Liver (tissue), 9 donors: ENCODE measurements around the gene HNRNPA0. TPM values are rescaled to one million over a fixed set of nuclear protein-coding genes. Genes with fewer than 3 reads are reported as not detected.
A peak's percentile ranks its signal among the peaks of the same experiment; 100 is the strongest.

Experiments
- DNase-seq: peaks from one replicate; pipeline ENCODE4 v3.0.0-alpha.2; 2017; ENCODE audit warnings: low spot score
- H3K27ac ChIP-seq, 2 donors: one replicate each; pipeline ENCODE4 v1.7.0; 2013; ENCODE audit warnings: inconsistent platforms in 2 of 2, low read length in 2 of 2, control low read depth in 1 of 2, low read depth in 1 of 2, mild to moderate bottlenecking in 1 of 2
- H3K27me3 ChIP-seq, 4 donors: one replicate each; pipeline versions ENCODE4 v1.6.1 to v1.7.0; 2013; ENCODE audit warnings: low read length in 3 of 4, inconsistent platforms in 1 of 4, mild to moderate bottlenecking in 1 of 4, moderate library complexity in 1 of 4; ENCODE audit not compliant: control insufficient read depth in 4 of 4, insufficient read depth in 4 of 4
- H3K36me3 ChIP-seq, 4 donors: one replicate each; pipeline versions ENCODE4 v1.6.1 to v1.7.0; 2013; ENCODE audit warnings: low read length in 3 of 4, mild to moderate bottlenecking in 3 of 4, low read depth in 1 of 4, moderate library complexity in 1 of 4; ENCODE audit not compliant: control insufficient read depth in 4 of 4, insufficient read depth in 3 of 4
- H3K4me1 ChIP-seq, 4 donors: one replicate each; pipeline versions ENCODE4 v1.6.1 to v1.7.0; 2013; ENCODE audit warnings: low read length in 3 of 4, mild to moderate bottlenecking in 3 of 4, moderate library complexity in 1 of 4; ENCODE audit not compliant: control insufficient read depth in 4 of 4, insufficient read depth in 4 of 4
- H3K4me3 ChIP-seq, 3 donors: one replicate each; pipeline versions ENCODE4 v1.6.1 to v1.7.0; 2013; ENCODE audit warnings: low read length in 3 of 3, control low read depth in 1 of 3, low read depth in 1 of 3, mild to moderate bottlenecking in 1 of 3
- H3K9ac ChIP-seq, 2 donors: one replicate each; pipeline ENCODE4 v1.7.0; 2013; ENCODE audit warnings: low read length in 2 of 2, mild to moderate bottlenecking in 2 of 2, moderate library complexity in 2 of 2, control low read depth in 1 of 2, low read depth in 1 of 2
- H3K9me3 ChIP-seq, 4 donors: one replicate each; pipeline versions ENCODE4 v1.6.1 to v1.7.0; 2013; ENCODE audit warnings: low read length in 3 of 4; ENCODE audit not compliant: control insufficient read depth in 4 of 4
- ATF3 ChIP-seq: IDR thresholded peaks from 2 replicates; pipeline ENCODE4 v1.6.1; 2016; ENCODE audit warnings: antibody characterized with exemption
- EGR1 ChIP-seq, 2 donors: IDR thresholded peaks; 2 replicates each; pipeline ENCODE4 v1.6.1; 2016 to 2018; ENCODE audit warnings: antibody characterized with exemption in 2 of 2, low read depth in 2 of 2
- FOXA1 ChIP-seq: IDR thresholded peaks from 2 replicates; pipeline ENCODE4 v1.6.1; 2016; ENCODE audit warnings: antibody characterized with exemption
- HNF4A ChIP-seq, 2 donors: conservative IDR thresholded peaks; 2 replicates each; pipeline ENCODE4 v1.6.1; 2016; ENCODE audit warnings: antibody characterized with exemption in 2 of 2, mild to moderate bottlenecking in 2 of 2
- HNF4G ChIP-seq: IDR thresholded peaks from 2 replicates; pipeline ENCODE4 v1.6.1; 2016; ENCODE audit warnings: antibody characterized with exemption
- MAX ChIP-seq: IDR thresholded peaks from 2 replicates; pipeline ENCODE4 v1.6.1; 2016; ENCODE audit warnings: antibody characterized with exemption
- RAD21 ChIP-seq, 2 donors: IDR thresholded peaks; 2 replicates each; pipeline ENCODE4 v1.6.1; 2016; ENCODE audit warnings: antibody characterized with exemption in 2 of 2, mild to moderate bottlenecking in 2 of 2
- RXRA ChIP-seq, 2 donors: IDR thresholded peaks; 2 replicates each; pipeline ENCODE4 v1.6.1; 2017 to 2018; ENCODE audit warnings: antibody characterized with exemption in 2 of 2, mild to moderate bottlenecking in 1 of 2
- SP1 ChIP-seq: IDR thresholded peaks from 2 replicates; pipeline ENCODE4 v1.6.1; 2018; ENCODE audit warnings: antibody characterized with exemption, mild to moderate bottlenecking
- TAF1 ChIP-seq: conservative IDR thresholded peaks from 2 replicates; pipeline ENCODE4 v1.6.1; 2016; ENCODE audit warnings: antibody characterized with exemption, mild to moderate bottlenecking
- YY1 ChIP-seq: IDR thresholded peaks from 2 replicates; pipeline ENCODE4 v1.6.1; 2016; ENCODE audit warnings: antibody characterized with exemption, mild to moderate bottlenecking
- WGBS: extraction: QIAGEN DNeasy Blood & Tissue Kit; methylation state at CpG from one replicate; pipeline ENCODE4 v1.1.7; 2013; 5-methylcytosine and 5-hydroxymethylcytosine counted together
- polyA plus RNA-seq, 2 donors: library from polyadenylated mRNA; stranded (reverse) in 1 of 2; unstranded in 1 of 2; fragments of 200-250 nt in 1 of 2; fragments of >200 nt in 1 of 2; fragmentation: Nextera tagmentation in 1 of 2; extraction: Ambion mirVana in 1 of 2; gene quantifications; one replicate each; pipeline versions ENCODE4 v1.2.1 to v1.2.3, GENCODE V29; 2013 to 2015
- total RNA-seq, 2 donors: library from RNA; depleted of rRNA; stranded (reverse); fragments of >200 nt; gene quantifications; one replicate each; pipeline ENCODE4 v1.2.3, GENCODE V29; 2014
- TF ChIP-seq, protein P1 (sequence below): IDR thresholded peaks from 2 replicates; pipeline ENCODE4 v1.6.1; 2016; ENCODE audit warnings: antibody characterized with exemption, mild to moderate bottlenecking
- donor health status: healthy.
- donor health status: healthy.
- donor health status: healthy.
- donor health status: healthy.
- donor health status: healthy.

HNRNPA0 gene
- total and polyA plus RNA-seq, 4 donors: 1.8 to 12.9 (median 7.6) TPM

DNA sequence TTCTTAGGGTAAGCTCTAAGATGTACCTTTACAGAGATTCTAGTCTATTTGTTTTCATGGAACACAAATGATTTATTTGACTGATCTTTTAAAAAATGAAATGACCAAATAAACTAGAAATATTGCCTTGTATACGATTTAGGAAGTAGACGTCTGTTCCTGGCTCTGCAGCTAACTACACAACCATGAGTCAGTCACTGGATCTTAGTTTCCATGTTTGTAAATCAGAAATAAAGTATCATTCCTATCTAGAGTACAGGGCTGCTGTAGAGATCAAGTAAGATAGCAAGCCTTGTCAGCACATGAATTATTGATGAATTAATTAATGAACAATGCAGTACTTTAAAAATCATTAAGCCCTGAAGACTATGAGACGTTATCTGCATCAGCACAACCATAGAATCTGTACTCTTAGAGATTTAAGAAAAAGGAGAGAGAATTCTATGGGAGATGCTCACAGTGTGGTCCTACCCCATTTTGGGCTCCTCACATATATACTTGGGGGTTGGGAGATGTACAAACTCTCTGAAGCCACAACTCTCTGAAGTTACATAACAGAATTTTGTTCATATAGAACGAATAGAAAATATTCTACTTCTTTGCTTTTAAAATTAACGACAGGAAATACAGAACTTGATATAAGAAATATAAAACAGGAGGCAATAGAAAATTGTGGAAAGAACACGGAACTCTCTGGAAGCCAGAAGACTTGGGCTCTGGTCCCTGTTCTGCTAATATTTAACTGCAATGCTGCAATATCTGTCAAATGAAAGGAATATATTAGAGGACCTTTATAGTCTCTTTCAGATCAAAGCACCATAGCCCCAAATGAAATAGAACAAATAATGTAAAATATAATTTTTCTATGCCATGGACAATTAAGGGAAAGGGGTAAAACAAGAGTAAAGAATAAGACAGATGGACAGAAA is 48.4 kb upstream of the HNRNPA0 start:
- peaks cover 0 to 3% (median 0%) of the 10 kb centered on the region in 4 donors for H3K27me3 ChIP-seq
- H3K4me3 ChIP-seq: no peak overlapping the region
- TF ChIP-seq HNF4A (conservative IDR thresholded peaks at IDR 0.05) (peak in 1 of 2 donors; percentile 37), TAF1 (no peak), YY1 (peak; percentile 45), EGR1 (IDR thresholded peaks at IDR 0.05; ENCODE audit: low read depth in 2 of 2) (no peak), SP1 (no peak)
- TF ChIP-seq, protein P1, sequence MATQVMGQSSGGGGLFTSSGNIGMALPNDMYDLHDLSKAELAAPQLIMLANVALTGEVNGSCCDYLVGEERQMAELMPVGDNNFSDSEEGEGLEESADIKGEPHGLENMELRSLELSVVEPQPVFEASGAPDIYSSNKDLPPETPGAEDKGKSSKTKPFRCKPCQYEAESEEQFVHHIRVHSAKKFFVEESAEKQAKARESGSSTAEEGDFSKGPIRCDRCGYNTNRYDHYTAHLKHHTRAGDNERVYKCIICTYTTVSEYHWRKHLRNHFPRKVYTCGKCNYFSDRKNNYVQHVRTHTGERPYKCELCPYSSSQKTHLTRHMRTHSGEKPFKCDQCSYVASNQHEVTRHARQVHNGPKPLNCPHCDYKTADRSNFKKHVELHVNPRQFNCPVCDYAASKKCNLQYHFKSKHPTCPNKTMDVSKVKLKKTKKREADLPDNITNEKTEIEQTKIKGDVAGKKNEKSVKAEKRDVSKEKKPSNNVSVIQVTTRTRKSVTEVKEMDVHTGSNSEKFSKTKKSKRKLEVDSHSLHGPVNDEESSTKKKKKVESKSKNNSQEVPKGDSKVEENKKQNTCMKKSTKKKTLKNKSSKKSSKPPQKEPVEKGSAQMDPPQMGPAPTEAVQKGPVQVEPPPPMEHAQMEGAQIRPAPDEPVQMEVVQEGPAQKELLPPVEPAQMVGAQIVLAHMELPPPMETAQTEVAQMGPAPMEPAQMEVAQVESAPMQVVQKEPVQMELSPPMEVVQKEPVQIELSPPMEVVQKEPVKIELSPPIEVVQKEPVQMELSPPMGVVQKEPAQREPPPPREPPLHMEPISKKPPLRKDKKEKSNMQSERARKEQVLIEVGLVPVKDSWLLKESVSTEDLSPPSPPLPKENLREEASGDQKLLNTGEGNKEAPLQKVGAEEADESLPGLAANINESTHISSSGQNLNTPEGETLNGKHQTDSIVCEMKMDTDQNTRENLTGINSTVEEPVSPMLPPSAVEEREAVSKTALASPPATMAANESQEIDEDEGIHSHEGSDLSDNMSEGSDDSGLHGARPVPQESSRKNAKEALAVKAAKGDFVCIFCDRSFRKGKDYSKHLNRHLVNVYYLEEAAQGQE: no peak
- H3K9ac ChIP-seq: no peak overlapping the region
- 48% methylated on average over 6 of the region's 6 CpGs for WGBS
- peaks cover 0 to 4% (median 2%) of the 10 kb centered on the region in 4 donors for H3K4me1 ChIP-seq
- DNase-seq: no peak
- H3K9me3 ChIP-seq: no peaks in the 10 kb centered on the region
- H3K36me3 ChIP-seq: no peaks in the 10 kb centered on the region
- H3K27ac ChIP-seq: no peak overlapping the region

DNA sequence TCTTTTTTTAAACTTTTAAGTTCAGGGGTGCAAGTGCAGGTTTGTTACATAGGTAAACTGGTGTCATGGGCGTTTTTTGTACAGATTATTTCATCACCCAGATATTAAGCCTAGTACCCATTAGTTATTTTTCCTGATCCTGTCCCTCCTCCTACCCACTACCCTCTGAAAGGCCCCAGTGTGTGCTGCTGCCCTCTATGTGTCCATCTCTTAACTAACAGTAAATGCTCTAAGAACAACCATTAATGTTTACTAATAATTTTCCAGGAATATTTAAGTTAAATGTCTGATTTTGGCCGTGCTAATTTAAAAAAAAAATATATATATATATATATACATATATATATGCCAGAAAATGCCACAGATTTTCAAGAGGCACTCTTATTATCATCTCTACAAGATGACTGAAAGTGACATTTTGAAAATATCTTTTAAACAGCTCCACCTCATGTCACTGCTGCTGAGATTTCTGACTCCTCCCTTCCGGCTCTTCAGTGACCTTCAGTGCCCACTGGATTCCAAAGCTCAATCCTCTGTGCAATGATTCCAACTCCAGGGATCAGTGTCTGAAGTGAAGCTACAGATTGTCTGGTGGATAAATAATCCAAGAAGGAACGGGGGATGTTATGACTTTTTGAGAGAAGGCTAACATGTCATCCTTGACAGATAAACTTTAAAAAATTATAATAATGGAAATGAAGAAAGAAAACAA is 46.7 kb upstream of the HNRNPA0 start:
- Histone ChIP-seq H3K4me3 (no peak overlapping the region), H3K36me3 (no peaks in the 10 kb centered on the region), H3K9ac (peak overlapping the region in 1 of 2 donors; percentile 56), H3K27ac (no peak overlapping the region), H3K4me1 (peaks cover 0 to 4% (median 2%) of the 10 kb centered on the region in 4 donors), H3K27me3 (peaks cover 0 to 3% (median 0%) of the 10 kb centered on the region in 4 donors), H3K9me3 (no peaks in the 10 kb centered on the region)
- 49% methylated on average over 4 of the region's 4 CpGs for WGBS
- no peak for TF ChIP-seq ATF3
- peak in 1 of 2 donors; percentile 38 for TF ChIP-seq RXRA (IDR thresholded peaks at IDR 0.05)
- TF ChIP-seq TAF1: peak; percentile 20
- TF ChIP-seq HNF4G: peak; percentile 74
- no peak for TF ChIP-seq FOXA1
- TF ChIP-seq MAX: no peak
- TF ChIP-seq HNF4A (conservative IDR thresholded peaks at IDR 0.05): peak; percentile 46 to 95
- no peak for TF ChIP-seq RAD21 (IDR thresholded peaks at IDR 0.05)
- DNase-seq: no peak
